Occipital lobe (tissue), 2 donors: ENCODE data around the gene NRCAM. TPM values are rescaled to one million over a fixed set of nuclear protein-coding genes. Genes with fewer than 3 reads are reported as not detected.

Experiments
- DNase-seq: peaks from one replicate; lab custom pipeline; 2025; lab: John Stamatoyannopoulos, UW
- total RNA-seq: library from RNA; depleted of rRNA; stranded (reverse); fragments of >200 nt; gene quantifications from one replicate; pipeline ENCODE4 v1.2.3, GENCODE V29; 2014

Gene NRCAM
- total RNA-seq, 1 donor from 2014 or later, result 112 TPM

GRCh38 chr7:108251700-108252099 is 204.5 kb downstream of the NRCAM start:
- DNase-seq, result no peak

GRCh38 chr7:108249453-108249852 is 206.8 kb downstream of the NRCAM start:
- DNase-seq, result no peak

- no peak for DNase-seq
Observed at GRCh38 chr7:108248821-108249220, 207.4 kb downstream of the NRCAM start.

- DNase-seq, result no peak
Observed at GRCh38 chr7:108248418-108248817, 207.8 kb downstream of the NRCAM start.

GRCh38 chr7:108247614-108248013 is 208.6 kb downstream of the NRCAM start:
- DNase-seq, result no peak

GRCh38 chr7:108246227-108246837 is 209.9 kb downstream of the NRCAM start:
- no peak for DNase-seq

- no peak for DNase-seq
Observed at GRCh38 chr7:108245523-108246226, 210.6 kb downstream of the NRCAM start.

GRCh38 chr7:108244110-108244509 is 212.1 kb downstream of the NRCAM start:
- DNase-seq, result no peak

- no peak for DNase-seq
Observed at GRCh38 chr7:108239501-108240225, 216.6 kb downstream of the NRCAM start.

GRCh38 chr7:108236681-108237415 is 219.4 kb downstream of the NRCAM start:
- DNase-seq, result no peak

GRCh38 chr7:108235451-108236061 is 220.7 kb downstream of the NRCAM start:
- no peak for DNase-seq

GRCh38 chr7:108234971-108235450 is 221.2 kb downstream of the NRCAM start:
- DNase-seq, result no peak

GRCh38 chr7:108234281-108234680 is 222.0 kb downstream of the NRCAM start:
- DNase-seq, result no peak

- DNase-seq, result no peak
Observed at GRCh38 chr7:108232076-108232475, 224.2 kb downstream of the NRCAM start.

- DNase-seq, result no peak
Observed at GRCh38 chr7:108231221-108231620, 225.0 kb downstream of the NRCAM start.

- no peak for DNase-seq
Observed at GRCh38 chr7:108227366-108227765, 228.9 kb downstream of the NRCAM start.

GRCh38 chr7:108226816-108227299 is 229.4 kb downstream of the NRCAM start:
- DNase-seq, result no peak

- DNase-seq, result no peak
Observed at GRCh38 chr7:108225531-108226181, 230.6 kb downstream of the NRCAM start.

- no peak for DNase-seq
Observed at GRCh38 chr7:108224387-108224786, 231.8 kb downstream of the NRCAM start.

GRCh38 chr7:108222236-108222892 is 233.9 kb downstream of the NRCAM start:
- DNase-seq, result no peak
